IMR-90 (cell line): ENCODE measurements around the gene FBP1. TPM values are rescaled to one million over a fixed set of nuclear protein-coding genes. Genes with fewer than 3 reads are reported as not detected.

Experiments used
- ATAC-seq: fragments of 200-7000 bp; cut with Tn5 transposase; 2 replicates; pipeline ENCODE4 v1.9.1; 2020; ENCODE audit warnings: low read depth, mild to moderate bottlenecking, moderate library complexity
- BruUV-seq: library from RNA; stranded (reverse); fragments of 400-500 nt; replicated peaks from 2 replicates; lab custom pipeline; 2021; lab: Mats Ljungman, UMichigan
- CTCF ChIA-PET: fragments of 300-600 bp; formaldehyde crosslinking; extraction: SDS; loops from one replicate; lab custom pipeline; 2021; ENCODE audit warnings: antibody characterized with exemption; lab: Yijun Ruan, JAX
- POLR2A ChIA-PET: fragments of 300-600 bp; sonication (Branson Sonifier 250); formaldehyde crosslinking; loops from one replicate; lab custom pipeline; 2022; ENCODE audit warnings: antibody characterized with exemption; ENCODE audit not compliant: unreplicated experiment; lab: Charles Lee
- DNase-seq: peaks from one replicate; pipeline ENCODE4 v3.0.0; 2013
- H2AFZ ChIP-seq: replicated peaks from 2 replicates; pipeline ENCODE3; 2013; ENCODE audit warnings: low read length, mild to moderate bottlenecking; ENCODE audit not compliant: poor library complexity
- H2AK5ac ChIP-seq: 2 replicates; pipeline ENCODE4 v1.6.1; 2013; ENCODE audit warnings: low read depth, low read length, inconsistent platforms
- H2AK9ac ChIP-seq: replicated peaks from 2 replicates; pipeline ENCODE3; 2013; ENCODE audit warnings: mild to moderate bottlenecking, low read depth, low read length, moderate library complexity; ENCODE audit not compliant: poor library complexity
- H2BK120ac ChIP-seq: 2 replicates; pipeline ENCODE4 v1.6.1; 2013; ENCODE audit warnings: low read depth, low read length, inconsistent platforms
- H2BK15ac ChIP-seq: 3 replicates; pipeline ENCODE4 v1.6.1; 2013; ENCODE audit warnings: low read depth, low read length, inconsistent platforms
- H2BK20ac ChIP-seq: 2 replicates; pipeline ENCODE4 v1.6.1; 2013; ENCODE audit warnings: low read depth, mild to moderate bottlenecking, inconsistent platforms, low read length, moderate library complexity
- H2BK5ac ChIP-seq: 2 replicates; pipeline ENCODE4 v1.6.1; 2013; ENCODE audit warnings: mild to moderate bottlenecking, low read depth, low read length, inconsistent platforms; ENCODE audit not compliant: poor library complexity, severe bottlenecking
- H3K14ac ChIP-seq: replicated peaks from 2 replicates; pipeline ENCODE4 v1.6.1; 2013; ENCODE audit warnings: low read depth, low read length, inconsistent platforms
- H3K18ac ChIP-seq: 2 replicates; pipeline ENCODE4 v1.6.1; 2013; ENCODE audit warnings: low read depth, low read length, control low read depth
- H3K23ac ChIP-seq: 2 replicates; pipeline ENCODE4 v1.6.1; 2013; ENCODE audit warnings: low read depth, low read length, inconsistent platforms
- H3K27ac ChIP-seq: 2 replicates; pipeline ENCODE4 v1.5.1; 2013; ENCODE audit warnings: mild to moderate bottlenecking, control low read depth, low read length; ENCODE audit not compliant: insufficient read depth
- H3K27me3 ChIP-seq: 2 replicates; pipeline ENCODE4 v1.6.1; 2013; ENCODE audit warnings: low read length; ENCODE audit not compliant: control insufficient read depth, insufficient read depth
- H3K36me3 ChIP-seq: 2 replicates; pipeline ENCODE4 v1.6.1; 2013; ENCODE audit warnings: low read length, mixed read lengths; ENCODE audit not compliant: control insufficient read depth, insufficient read depth
- H3K4ac ChIP-seq: 2 replicates; pipeline ENCODE4 v1.6.1; 2013; ENCODE audit warnings: low read depth, low read length, inconsistent platforms
- H3K4me1 ChIP-seq: 2 replicates; pipeline ENCODE4 v1.6.1; 2013; ENCODE audit warnings: low read length, mixed read lengths; ENCODE audit not compliant: control insufficient read depth, insufficient read depth
- H3K4me2 ChIP-seq: 2 replicates; pipeline ENCODE4 v1.6.1; 2013; ENCODE audit warnings: low read depth, mild to moderate bottlenecking, control low read depth, low read length, moderate library complexity
- H3K4me3 ChIP-seq: 2 replicates; pipeline ENCODE4 v1.5.1; 2013; ENCODE audit warnings: low read depth, mild to moderate bottlenecking, control low read depth, low read length, moderate library complexity; ENCODE audit not compliant: insufficient read depth
- H3K56ac ChIP-seq: 2 replicates; pipeline ENCODE4 v1.6.1; 2013; ENCODE audit warnings: low read length, inconsistent platforms; ENCODE audit not compliant: insufficient read depth; ENCODE audit errors: extremely low read depth
- H3K79me1 ChIP-seq, 2 experiments: 2 replicates each; pipeline ENCODE4 v1.6.1; 2013; ENCODE audit warnings: low read length in 2 of 2, inconsistent platforms in 1 of 2, low read depth in 1 of 2
- H3K9ac ChIP-seq: 2 replicates; pipeline ENCODE4 v1.6.1; 2013; ENCODE audit warnings: low read depth, low read length, control low read depth
- H3K9me1 ChIP-seq: 2 replicates; pipeline ENCODE4 v1.6.1; 2013; ENCODE audit warnings: low read length, inconsistent platforms; ENCODE audit not compliant: insufficient read depth
- H3K9me3 ChIP-seq: 2 replicates; pipeline ENCODE4 v1.6.1; 2013; ENCODE audit warnings: low read length; ENCODE audit not compliant: control insufficient read depth, insufficient read depth
- H4K20me1 ChIP-seq: 2 replicates; pipeline ENCODE4 v1.6.1; 2013; ENCODE audit warnings: low read length, inconsistent platforms; ENCODE audit not compliant: insufficient read depth
- H4K5ac ChIP-seq: 2 replicates; pipeline ENCODE4 v1.6.1; 2013; ENCODE audit warnings: mild to moderate bottlenecking, low read depth, low read length, control low read depth
- H4K8ac ChIP-seq, 2 experiments: 2 replicates each; pipeline ENCODE4 v1.6.1; 2013; ENCODE audit warnings: low read depth in 2 of 2, low read length in 2 of 2, control low read depth in 1 of 2, inconsistent platforms in 1 of 2
- H4K91ac ChIP-seq: 2 replicates; pipeline ENCODE4 v1.6.1; 2013; ENCODE audit warnings: low read depth, low read length, inconsistent platforms; ENCODE audit not compliant: insufficient read depth
- BHLHE40 ChIP-seq: fragments of 150-350 bp; IDR thresholded peaks from 2 replicates; pipeline ENCODE4 v1.6.1; 2016; ENCODE audit warnings: mild to moderate bottlenecking, low read depth, low read length
- CEBPB ChIP-seq: IDR thresholded peaks from 2 replicates; pipeline ENCODE4 v1.6.1; 2012; ENCODE audit warnings: low read depth, low read length, improper control_type of control experiment
- CHD1 ChIP-seq: IDR thresholded peaks from 2 replicates; pipeline ENCODE4 v1.6.1; 2012; ENCODE audit warnings: low read depth, low read length, improper control_type of control experiment
- ELK1 ChIP-seq: fragments of 150-350 bp; IDR thresholded peaks from 2 replicates; pipeline ENCODE4 v1.6.1; 2016; ENCODE audit warnings: low read depth, mild to moderate bottlenecking, low read length, moderate library complexity, borderline replicate concordance
- FOS ChIP-seq: fragments of 150-350 bp; IDR thresholded peaks from 2 replicates; pipeline ENCODE4 v1.6.1; 2016; ENCODE audit warnings: low read depth, low read length
- MAZ ChIP-seq: IDR thresholded peaks from 2 replicates; pipeline ENCODE4 v1.6.1; 2012; ENCODE audit warnings: low read depth, mild to moderate bottlenecking, low read length, improper control_type of control experiment, moderate library complexity, borderline replicate concordance
- MXI1 ChIP-seq: IDR thresholded peaks from 2 replicates; pipeline ENCODE4 v1.6.1; 2012; ENCODE audit warnings: low read depth, mild to moderate bottlenecking, low read length, moderate library complexity, borderline replicate concordance
- NFE2L2 ChIP-seq: fragments of 150-350 bp; IDR thresholded peaks from 2 replicates; pipeline ENCODE4 v1.6.1; 2016; ENCODE audit warnings: low read depth, mild to moderate bottlenecking, low read length
- RAD21 ChIP-seq: IDR thresholded peaks from 2 replicates; pipeline ENCODE4 v1.6.1; 2012; ENCODE audit warnings: low read length, improper control_type of control experiment
- RCOR1 ChIP-seq: IDR thresholded peaks from 2 replicates; pipeline ENCODE4 v1.6.1; 2012; ENCODE audit warnings: mild to moderate bottlenecking, low read length, improper control_type of control experiment; ENCODE audit not compliant: insufficient replicate concordance
- RFX5 ChIP-seq: IDR thresholded peaks from 2 replicates; pipeline ENCODE4 v1.8.0; 2012; ENCODE audit warnings: low read depth, mild to moderate bottlenecking, low read length, moderate library complexity
- SMC3 ChIP-seq: fragments of 150-350 bp; IDR thresholded peaks from 2 replicates; pipeline ENCODE4 v1.6.1; 2016; ENCODE audit warnings: low read depth, mild to moderate bottlenecking, antibody characterized with exemption, low read length, moderate library complexity
- WGBS, 2 experiments: methylation state at CpG; one replicate each; pipeline versions ENCODE4 v1.1.5 to v1.1.7; 2013; ENCODE audit warnings: missing lambda C conversion rate in 2 of 2; ENCODE audit not compliant: insufficient read length in 1 of 2; ENCODE audit errors: extremely low coverage in 2 of 2; 5-methylcytosine and 5-hydroxymethylcytosine counted together
- dilution Hi-C: fragments of 300-500 bp; cut with HindIII; formaldehyde crosslinking; loops from one replicate; pipeline ENCODE4 v1.14.3; 2018; ENCODE audit warnings: low sequenced_read_pairs; ENCODE audit not compliant: unreplicated experiment
- in situ Hi-C: fragments of 300-500 bp; cut with MboI; formaldehyde crosslinking; loops from 3 replicates; pipeline ENCODE4 v1.14.3; 2019; ENCODE audit warnings: low sequenced_read_pairs, inconsistent platforms, mixed read lengths
- intact Hi-C: fragments of 100-400 bp; cut with micrococcal nuclease; formaldehyde crosslinking; loops from 2 replicates; pipeline ENCODE4 v1.10.0; 2022
- polyA plus RNA-seq, 3 experiments: library from polyadenylated mRNA; depleted of rRNA; stranded (reverse); fragments of >200 nt; gene quantifications; 2 replicates each; pipeline ENCODE4 v1.2.3, GENCODE V29; 2012; ENCODE audit warnings: low replicate concordance in 1 of 3
- total RNA-seq: library from RNA; depleted of rRNA; stranded (reverse); fragments of >200 nt; gene quantifications from 2 replicates; pipeline ENCODE4 v1.2.3, GENCODE V29; 2012
- TF ChIP-seq, protein P1 (sequence below): conservative IDR thresholded peaks from 2 replicates; pipeline ENCODE4 v1.5.1; 2012; ENCODE audit warnings: mild to moderate bottlenecking, low read depth, low read length, improper control_type of control experiment
- TF ChIP-seq, protein P2 (sequence below): fragments of 150-350 bp; IDR thresholded peaks from 2 replicates; pipeline ENCODE4 v1.6.1; 2017; ENCODE audit warnings: mild to moderate bottlenecking, antibody characterized with exemption, low read length, low read depth

FBP1 gene
- total and polyA plus RNA-seq, 2 of the 4 experiments (the other 2 are of a cell fraction): not detected

DNA sequence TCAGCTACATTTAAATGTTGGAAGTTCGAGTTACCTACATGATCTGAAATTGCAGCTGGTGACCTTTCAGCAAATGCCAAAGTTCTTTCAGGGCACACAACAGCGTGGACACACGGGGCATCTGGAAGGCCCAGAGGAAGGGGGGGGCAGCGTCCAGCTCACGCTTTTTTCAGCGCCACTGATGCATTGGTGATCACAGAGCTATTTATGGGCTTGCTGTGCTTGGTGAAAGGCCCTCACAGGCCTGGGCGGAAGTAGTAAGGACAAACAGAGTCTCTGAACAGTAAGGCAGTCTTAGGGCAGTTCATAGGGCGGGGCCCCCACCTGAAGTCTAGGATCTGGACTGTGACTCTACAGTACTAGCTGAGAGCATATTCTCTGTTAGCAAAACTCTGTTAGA is 39.1 kb downstream of the FBP1 start:
- no peak overlapping the region for H2AK5ac ChIP-seq
- H2BK15ac ChIP-seq: no peak overlapping the region
- ATAC-seq (no peak), DNase-seq (no peak)
- no peak overlapping the region for H2AK9ac ChIP-seq
- POLR2A ChIA-PET: no interaction called here
- H3K9me1 ChIP-seq: no peaks in the 10 kb centered on the region
- no peaks in the 10 kb centered on the region for H3K4me1 ChIP-seq
- no peak overlapping the region for H3K4me3 ChIP-seq
- no peak overlapping the region for H2BK20ac ChIP-seq
- H2AFZ ChIP-seq: no peak overlapping the region
- H4K20me1 ChIP-seq: no peaks in the 10 kb centered on the region
- in situ Hi-C loops (no loop called here), intact Hi-C loops (no loop called here), dilution Hi-C loops (no loop called here)
- no peaks in the 10 kb centered on the region for H3K36me3 ChIP-seq
- no peak overlapping the region for H4K8ac ChIP-seq
- no peak overlapping the region for H3K9ac ChIP-seq
- no TSS peak for BruUV-seq
- no peak overlapping the region for H4K91ac ChIP-seq
- H3K23ac ChIP-seq: no peak overlapping the region
- H3K9me3 ChIP-seq: no peaks in the 10 kb centered on the region
- 21% methylated on average over 2 of the region's 8 CpGs; no CpG with 5 or more reads in 1 of the 2 experiments for WGBS, 2 experiments
- H3K4ac ChIP-seq: no peak overlapping the region
- H3K4me2 ChIP-seq: no peak overlapping the region
- H3K27me3 ChIP-seq: peaks cover 4% of the 10 kb centered on the region
- no peak overlapping the region for H3K14ac ChIP-seq
- H3K56ac ChIP-seq: no peak overlapping the region
- H4K5ac ChIP-seq: no peak overlapping the region
- H2BK120ac ChIP-seq: no peak overlapping the region
- no peak overlapping the region for H2BK5ac ChIP-seq
- TF ChIP-seq, protein P1, sequence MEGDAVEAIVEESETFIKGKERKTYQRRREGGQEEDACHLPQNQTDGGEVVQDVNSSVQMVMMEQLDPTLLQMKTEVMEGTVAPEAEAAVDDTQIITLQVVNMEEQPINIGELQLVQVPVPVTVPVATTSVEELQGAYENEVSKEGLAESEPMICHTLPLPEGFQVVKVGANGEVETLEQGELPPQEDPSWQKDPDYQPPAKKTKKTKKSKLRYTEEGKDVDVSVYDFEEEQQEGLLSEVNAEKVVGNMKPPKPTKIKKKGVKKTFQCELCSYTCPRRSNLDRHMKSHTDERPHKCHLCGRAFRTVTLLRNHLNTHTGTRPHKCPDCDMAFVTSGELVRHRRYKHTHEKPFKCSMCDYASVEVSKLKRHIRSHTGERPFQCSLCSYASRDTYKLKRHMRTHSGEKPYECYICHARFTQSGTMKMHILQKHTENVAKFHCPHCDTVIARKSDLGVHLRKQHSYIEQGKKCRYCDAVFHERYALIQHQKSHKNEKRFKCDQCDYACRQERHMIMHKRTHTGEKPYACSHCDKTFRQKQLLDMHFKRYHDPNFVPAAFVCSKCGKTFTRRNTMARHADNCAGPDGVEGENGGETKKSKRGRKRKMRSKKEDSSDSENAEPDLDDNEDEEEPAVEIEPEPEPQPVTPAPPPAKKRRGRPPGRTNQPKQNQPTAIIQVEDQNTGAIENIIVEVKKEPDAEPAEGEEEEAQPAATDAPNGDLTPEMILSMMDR: no peak
- TF ChIP-seq RFX5: no peak
- no peak for TF ChIP-seq RCOR1
- TF ChIP-seq RAD21: no peak
- no peak for TF ChIP-seq FOS
- no peak for TF ChIP-seq MAZ
- TF ChIP-seq CEBPB: no peak
- TF ChIP-seq SMC3: no peak
- TF ChIP-seq MXI1: no peak
- TF ChIP-seq, protein P2, sequence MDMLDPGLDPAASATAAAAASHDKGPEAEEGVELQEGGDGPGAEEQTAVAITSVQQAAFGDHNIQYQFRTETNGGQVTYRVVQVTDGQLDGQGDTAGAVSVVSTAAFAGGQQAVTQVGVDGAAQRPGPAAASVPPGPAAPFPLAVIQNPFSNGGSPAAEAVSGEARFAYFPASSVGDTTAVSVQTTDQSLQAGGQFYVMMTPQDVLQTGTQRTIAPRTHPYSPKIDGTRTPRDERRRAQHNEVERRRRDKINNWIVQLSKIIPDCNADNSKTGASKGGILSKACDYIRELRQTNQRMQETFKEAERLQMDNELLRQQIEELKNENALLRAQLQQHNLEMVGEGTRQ: no peak
- no peak for TF ChIP-seq NFE2L2
- no peak for TF ChIP-seq ELK1
- no peak for TF ChIP-seq CHD1
- TF ChIP-seq BHLHE40: no peak
- no peaks in the 10 kb centered on the region for H3K79me1 ChIP-seq
- CTCF ChIA-PET: no interaction called here
- H3K18ac ChIP-seq: no peak overlapping the region
- no peak overlapping the region for H3K27ac ChIP-seq
